Vagina (tissue), 2 donors: ENCODE measurements around the gene DPP6. TPM values are rescaled to one million over a fixed set of nuclear protein-coding genes. Genes with fewer than 3 reads are reported as not detected.

Experiments used
- DNase-seq, 2 donors: peaks; one replicate each; pipeline ENCODE4 v3.0.0-alpha.2; 2017; ENCODE audit errors: extremely low spot score in 2 of 2
- H3K27ac ChIP-seq: fragments of 200-600 bp; sonication (generic); one replicate; pipeline ENCODE4 v1.5.1; 2019
- H3K27me3 ChIP-seq: fragments of 200-600 bp; sonication (generic); one replicate; pipeline ENCODE4 v1.5.1; 2019
- H3K36me3 ChIP-seq, 2 donors: fragments of 200-600 bp; sonication (generic); one replicate each; pipeline ENCODE4 v1.5.1; 2017 to 2019
- H3K4me1 ChIP-seq: fragments of 200-600 bp; sonication (generic); one replicate; pipeline ENCODE4 v1.5.1; 2019
- H3K4me3 ChIP-seq, 2 donors: fragments of 200-600 bp; sonication (generic); 1 replicate in 1 of 2; 2 replicates in 1 of 2; pipeline ENCODE4 v1.5.1; 2016 to 2019
- H3K9me3 ChIP-seq: fragments of 200-600 bp; sonication (generic); one replicate; pipeline ENCODE4 v1.5.1; 2019
- CTCF ChIP-seq, 3 experiments: fragments of 450-650 bp in 2 of 3; fragments of 200-600 bp in 1 of 3; sonication (generic) in 1 of 3; IDR thresholded peaks; one replicate each; pipeline ENCODE4 v1.5.1; 2017 to 2019; ENCODE audit warnings: antibody characterized with exemption in 3 of 3, mild to moderate bottlenecking in 2 of 3, moderate library complexity in 2 of 3
- POLR2A ChIP-seq, 2 donors: fragments of 450-650 bp; IDR thresholded peaks; one replicate each; pipeline ENCODE4 v1.6.1; 2017; ENCODE audit warnings: antibody characterized with exemption in 2 of 2, mild to moderate bottlenecking in 2 of 2, moderate library complexity in 2 of 2
- POLR2AphosphoS5 ChIP-seq, 2 donors: sonication (generic); formaldehyde crosslinking; IDR thresholded peaks; one replicate each; pipeline ENCODE4 v1.9.0; 2017; ENCODE audit warnings: antibody characterized with exemption in 2 of 2, mild to moderate bottlenecking in 2 of 2, low read depth in 1 of 2; ENCODE audit not compliant: insufficient read depth in 1 of 2
- intact Hi-C: fragments of 100-400 bp; cut with DNase I; formaldehyde crosslinking; loops from one replicate; pipeline ENCODE4 v1.15.1; 2023
- total RNA-seq: library from RNA; depleted of rRNA; stranded (reverse); fragments of >200 nt; gene quantifications from one replicate; pipeline ENCODE4 v1.2.3, GENCODE V29; 2016

Gene DPP6
- total RNA-seq, 1 donor from 2014 or later, result 7.9 TPM

- no peak for DNase-seq
- H3K36me3 ChIP-seq, result no peaks in the 10 kb centered on the region
- TF ChIP-seq POLR2AphosphoS5 (IDR thresholded peaks at IDR 0.05; ENCODE audit: insufficient read depth in 1 of 2, low read depth in 1 of 2), result no peak
- no peak for TF ChIP-seq POLR2A (IDR thresholded peaks at IDR 0.05)
- TF ChIP-seq CTCF (IDR thresholded peaks at IDR 0.05), result no peak
- no peak overlapping the region for H3K4me3 ChIP-seq
- intact Hi-C loops, result no loop called here
- H3K4me1 ChIP-seq, result no peaks in the 10 kb centered on the region
- no peak overlapping the region for H3K27ac ChIP-seq
- no peaks in the 10 kb centered on the region for H3K27me3 ChIP-seq
- no peaks in the 10 kb centered on the region for H3K9me3 ChIP-seq
Measured at GRCh38 chr7:154424350-154424749, 372.2 kb downstream of the DPP6 start.

GRCh38 chr7:154425271-154425670 is 373.1 kb downstream of the DPP6 start:
- no peaks in the 10 kb centered on the region for H3K36me3 ChIP-seq
- DNase-seq, result no peak
- H3K27ac ChIP-seq, result no peak overlapping the region
- no peaks in the 10 kb centered on the region for H3K9me3 ChIP-seq
- no peaks in the 10 kb centered on the region for H3K4me1 ChIP-seq
- H3K27me3 ChIP-seq, result no peaks in the 10 kb centered on the region
- TF ChIP-seq CTCF (IDR thresholded peaks at IDR 0.05), result no peak
- no peak for TF ChIP-seq POLR2A (IDR thresholded peaks at IDR 0.05)
- no peak for TF ChIP-seq POLR2AphosphoS5 (IDR thresholded peaks at IDR 0.05; ENCODE audit: insufficient read depth in 1 of 2, low read depth in 1 of 2)
- no peak overlapping the region for H3K4me3 ChIP-seq
- intact Hi-C loops, result no loop called here

- Histone ChIP-seq H3K36me3 (no peaks in the 10 kb centered on the region), H3K27me3 (no peaks in the 10 kb centered on the region), H3K4me3 (no peak overlapping the region), H3K27ac (no peak overlapping the region), H3K9me3 (no peaks in the 10 kb centered on the region), H3K4me1 (no peaks in the 10 kb centered on the region)
- TF ChIP-seq CTCF (IDR thresholded peaks at IDR 0.05), result no peak
- no peak for TF ChIP-seq POLR2A (IDR thresholded peaks at IDR 0.05)
- no peak for TF ChIP-seq POLR2AphosphoS5 (IDR thresholded peaks at IDR 0.05; ENCODE audit: insufficient read depth in 1 of 2, low read depth in 1 of 2)
- DNase-seq, result no peak
- intact Hi-C loops, result no loop called here
Measured at GRCh38 chr7:154426778-154427177, 374.6 kb downstream of the DPP6 start.

GRCh38 chr7:154427533-154427932 is 375.3 kb downstream of the DPP6 start:
- Histone ChIP-seq H3K9me3 (no peaks in the 10 kb centered on the region), H3K27ac (no peak overlapping the region), H3K4me3 (no peak overlapping the region), H3K27me3 (no peaks in the 10 kb centered on the region), H3K4me1 (no peaks in the 10 kb centered on the region), H3K36me3 (no peaks in the 10 kb centered on the region)
- no peak for TF ChIP-seq POLR2AphosphoS5 (IDR thresholded peaks at IDR 0.05; ENCODE audit: insufficient read depth in 1 of 2, low read depth in 1 of 2)
- no peak for TF ChIP-seq CTCF (IDR thresholded peaks at IDR 0.05)
- TF ChIP-seq POLR2A (IDR thresholded peaks at IDR 0.05), result no peak
- intact Hi-C loops, result no loop called here
- DNase-seq, result no peak

GRCh38 chr7:154429666-154430404 is 377.6 kb downstream of the DPP6 start:
- Histone ChIP-seq H3K27ac (no peak overlapping the region), H3K4me3 (no peak overlapping the region), H3K9me3 (no peaks in the 10 kb centered on the region), H3K4me1 (no peaks in the 10 kb centered on the region), H3K27me3 (no peaks in the 10 kb centered on the region), H3K36me3 (no peaks in the 10 kb centered on the region)
- DNase-seq, result no peak
- intact Hi-C loops, result no loop called here
- TF ChIP-seq POLR2A (IDR thresholded peaks at IDR 0.05) (no peak), POLR2AphosphoS5 (IDR thresholded peaks at IDR 0.05; ENCODE audit: insufficient read depth in 1 of 2, low read depth in 1 of 2) (no peak), CTCF (IDR thresholded peaks at IDR 0.05) (no peak)
